Stimulated activated memory B cell treated with anti-CD40 and anti-IgM and Interleukin-4, amounts not matched to agents 10 μg/mL and 1 μg/mL and 100 μg/mL, for 72 hours (primary cell): ENCODE data around the gene TRIM2.
A peak's percentile ranks its signal among the peaks of the same experiment; 100 is the strongest.

ENCODE experiments used
- ATAC-seq: fragments of 150-1000 bp; cut with Tn5 transposase; 2 replicates; pipeline ENCODE4 v1.10.0; 2021
- H3K27ac Mint-ChIP-seq: one replicate; pipeline ENCODE4 v1.8.0; 2022; ENCODE audit warnings: mild to moderate bottlenecking, mixed read lengths
- H3K27me3 Mint-ChIP-seq: one replicate; pipeline ENCODE4 v1.8.0; 2022; ENCODE audit warnings: mixed read lengths
- H3K36me3 Mint-ChIP-seq: one replicate; pipeline ENCODE4 v1.8.0; 2022; ENCODE audit warnings: mixed read lengths
- H3K4me1 Mint-ChIP-seq: one replicate; pipeline ENCODE4 v1.8.0; 2022; ENCODE audit warnings: mixed read lengths
- H3K4me3 Mint-ChIP-seq: one replicate; pipeline ENCODE4 v1.8.0; 2022; ENCODE audit warnings: mild to moderate bottlenecking, moderate library complexity, mixed read lengths
- H3K9me3 Mint-ChIP-seq: one replicate; pipeline ENCODE4 v1.8.0; 2022; ENCODE audit warnings: mixed read lengths

TRIM2 gene

DNA sequence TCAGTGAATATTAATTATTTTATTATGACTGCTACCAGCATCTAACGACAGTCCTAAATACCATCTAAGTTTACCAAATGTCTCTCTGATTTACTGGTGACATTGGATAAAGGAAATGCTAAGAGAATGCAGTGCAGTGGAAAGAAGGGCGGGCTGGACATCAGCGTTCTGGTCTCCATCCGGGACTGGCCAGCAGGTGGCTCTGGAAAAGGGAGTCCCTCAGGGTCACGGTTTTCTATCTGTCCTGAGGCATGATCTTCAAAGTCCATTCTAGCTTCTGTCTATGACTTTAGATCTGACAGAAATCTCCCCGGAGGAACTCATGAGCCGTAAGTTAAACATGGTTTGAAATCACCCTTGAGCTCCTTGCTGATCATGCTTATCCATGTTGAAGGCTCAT, 3.3 kb downstream of the TRIM2 start:
- Mint-ChIP-seq H3K27ac (no peak overlapping the region), H3K36me3 (no peaks in the 10 kb centered on the region), H3K4me1 (peaks cover 16% of the 10 kb centered on the region), H3K27me3 (peaks cover 46% of the 10 kb centered on the region), H3K4me3 (no peak overlapping the region), H3K9me3 (peaks cover 5% of the 10 kb centered on the region)
- ATAC-seq: no peak

DNA sequence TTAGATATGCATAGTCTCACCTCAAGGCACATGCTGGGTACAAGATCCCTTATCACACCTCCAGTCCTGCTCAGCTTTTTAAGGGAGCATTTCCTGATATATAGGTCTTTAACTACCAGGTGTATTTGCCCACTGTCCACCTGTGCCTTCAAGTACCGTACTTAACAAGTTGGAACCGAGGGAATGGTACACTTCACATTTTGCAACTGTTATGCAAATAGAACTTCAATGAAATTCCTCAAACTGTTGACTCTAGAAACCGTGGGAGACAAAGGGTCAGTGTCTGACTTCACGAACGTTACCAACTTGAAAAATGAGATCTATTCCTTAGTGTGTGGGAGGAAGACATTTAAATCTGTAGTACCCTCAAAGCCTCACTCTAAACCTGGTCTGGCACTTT, 5.2 kb downstream of the TRIM2 start:
- Mint-ChIP-seq H3K27ac (no peak overlapping the region), H3K36me3 (no peaks in the 10 kb centered on the region), H3K4me1 (peaks cover 11% of the 10 kb centered on the region), H3K27me3 (peaks cover 32% of the 10 kb centered on the region), H3K4me3 (no peak overlapping the region), H3K9me3 (peaks cover 5% of the 10 kb centered on the region)
- no peak for ATAC-seq

DNA sequence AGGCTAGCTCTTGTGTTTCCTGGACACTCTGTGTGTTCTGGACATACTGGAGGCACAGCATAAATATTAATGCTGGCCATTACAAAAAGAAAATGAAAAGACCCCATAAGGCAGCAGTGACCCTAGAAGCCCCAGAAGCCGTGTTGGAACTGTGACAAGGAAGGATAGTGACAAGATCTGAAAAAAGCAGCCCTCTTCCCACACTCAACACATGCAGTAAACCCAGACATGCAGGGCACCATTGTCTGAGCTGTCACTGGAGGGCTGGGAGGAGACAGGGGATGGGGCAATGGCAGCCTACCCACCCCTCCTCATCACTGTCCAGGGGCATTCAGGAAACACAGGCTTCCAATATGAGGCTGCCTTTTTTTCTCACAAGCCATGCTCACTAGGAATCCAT, 6.5 kb downstream of the TRIM2 start:
- H3K4me1 Mint-ChIP-seq: no peaks in the 10 kb centered on the region
- no peaks in the 10 kb centered on the region for H3K36me3 Mint-ChIP-seq
- H3K27ac Mint-ChIP-seq: no peak overlapping the region
- peaks cover 5% of the 10 kb centered on the region for H3K9me3 Mint-ChIP-seq
- peaks cover 19% of the 10 kb centered on the region for H3K27me3 Mint-ChIP-seq
- ATAC-seq: no peak
- H3K4me3 Mint-ChIP-seq: no peak overlapping the region

DNA sequence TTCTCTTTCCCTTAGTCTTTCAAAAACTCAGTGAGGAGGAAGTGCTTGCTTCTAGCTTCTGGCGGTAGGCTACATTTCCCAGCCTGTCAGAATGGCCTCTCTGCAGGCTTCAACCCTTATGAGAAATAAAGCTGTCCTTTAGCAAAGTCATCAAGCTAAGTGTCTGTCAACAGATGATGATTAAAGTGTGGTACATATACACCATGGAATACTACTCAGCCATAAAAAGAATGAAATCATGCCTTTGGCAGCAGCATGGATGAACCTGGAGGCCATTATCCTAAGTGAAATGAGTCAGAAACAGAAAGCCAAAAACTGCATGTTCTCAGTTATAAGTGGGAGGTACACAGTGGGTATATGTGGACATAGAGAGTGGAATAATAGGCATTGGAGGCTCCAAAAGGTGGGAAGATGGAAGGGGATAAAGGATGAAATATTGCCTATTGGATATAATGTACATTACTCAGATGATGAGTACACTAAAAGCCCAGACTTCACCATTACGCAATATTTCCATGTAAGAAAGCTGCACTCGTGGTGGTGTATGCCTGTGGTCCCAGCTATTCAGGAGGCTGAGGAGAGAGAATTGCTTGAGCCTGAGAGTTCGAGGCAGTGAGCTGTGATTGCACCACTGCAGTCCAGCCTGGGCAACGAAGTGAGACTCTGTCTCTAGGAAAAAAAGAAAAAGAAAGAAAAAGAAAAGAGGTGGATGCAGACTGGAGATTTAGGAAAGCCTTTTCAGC, 7.9 kb downstream of the TRIM2 start:
- H3K36me3 Mint-ChIP-seq: no peaks in the 10 kb centered on the region
- peaks cover 6% of the 10 kb centered on the region for H3K27me3 Mint-ChIP-seq
- peaks cover 3% of the 10 kb centered on the region for H3K4me1 Mint-ChIP-seq
- H3K4me3 Mint-ChIP-seq: no peak overlapping the region
- H3K9me3 Mint-ChIP-seq: peaks cover 5% of the 10 kb centered on the region
- ATAC-seq: no peak
- no peak overlapping the region for H3K27ac Mint-ChIP-seq

DNA sequence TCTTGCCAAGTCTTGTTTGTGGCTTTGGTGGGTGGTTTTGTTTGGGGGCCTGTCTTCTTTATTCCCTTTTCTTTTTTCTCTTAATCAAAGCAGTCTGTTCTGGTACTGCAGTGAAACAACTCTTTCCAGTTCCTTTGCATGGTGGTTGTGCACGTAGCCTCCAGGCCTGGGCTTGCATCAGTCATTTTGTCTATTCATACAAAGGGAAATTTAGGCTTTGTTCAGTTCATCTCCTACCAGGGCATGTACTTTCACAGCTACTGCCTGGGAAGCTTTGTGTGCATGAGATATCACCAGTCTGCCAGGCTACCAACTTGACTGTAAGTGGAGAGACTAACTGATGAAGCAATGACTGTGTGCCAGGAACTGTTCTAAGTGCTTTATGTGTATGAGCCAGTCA, 8.5 kb downstream of the TRIM2 start:
- no peak overlapping the region for H3K27ac Mint-ChIP-seq
- H3K27me3 Mint-ChIP-seq: peaks cover under 1% of the 10 kb centered on the region
- peaks cover 9% of the 10 kb centered on the region for H3K4me1 Mint-ChIP-seq
- ATAC-seq: no peak
- H3K36me3 Mint-ChIP-seq: no peaks in the 10 kb centered on the region
- H3K9me3 Mint-ChIP-seq: peaks cover 5% of the 10 kb centered on the region
- no peak overlapping the region for H3K4me3 Mint-ChIP-seq

DNA sequence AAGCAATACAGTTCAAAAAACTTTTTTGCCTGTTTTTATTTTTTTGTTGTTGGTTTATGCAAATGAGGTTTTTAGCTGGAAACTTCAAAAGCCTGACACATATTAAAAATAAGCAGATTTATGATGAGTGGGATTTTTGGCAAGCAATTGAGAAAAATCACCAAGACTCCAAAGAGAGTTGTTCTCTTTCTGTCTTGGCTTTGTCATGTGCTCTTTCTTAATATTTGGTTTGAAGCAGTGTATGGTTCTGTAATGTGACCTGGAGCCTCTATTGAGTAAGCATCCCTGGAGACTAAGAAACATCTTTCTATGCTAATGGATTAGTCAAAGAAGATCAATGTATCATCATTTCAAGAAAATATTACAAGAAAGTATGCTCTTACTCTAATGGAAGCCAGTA, 11.7 kb downstream of the TRIM2 start:
- Mint-ChIP-seq H3K27me3 (no peaks in the 10 kb centered on the region), H3K4me1 (peaks cover 10% of the 10 kb centered on the region), H3K4me3 (no peak overlapping the region), H3K27ac (no peak overlapping the region), H3K9me3 (peaks cover 5% of the 10 kb centered on the region), H3K36me3 (no peaks in the 10 kb centered on the region)
- no peak for ATAC-seq

DNA sequence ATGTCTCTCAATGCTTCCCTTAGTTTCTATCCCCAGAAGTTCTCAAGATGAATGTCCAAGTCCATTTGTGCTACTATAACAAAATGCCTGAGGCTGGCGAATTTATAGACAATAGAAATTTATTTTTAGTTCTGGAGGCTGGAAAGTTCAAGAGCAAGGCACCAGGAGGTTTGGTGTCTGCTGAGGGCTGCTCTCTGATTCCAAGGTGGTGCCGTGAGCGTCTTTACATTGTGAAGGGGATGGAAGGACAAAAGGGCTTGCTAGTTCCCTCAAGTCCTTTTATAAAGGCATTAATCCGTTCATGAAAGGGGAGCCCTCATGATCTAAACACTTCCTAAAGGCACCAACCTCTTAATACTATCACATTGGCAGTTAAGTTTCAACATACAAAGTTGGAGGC, 12.3 kb downstream of the TRIM2 start:
- Mint-ChIP-seq H3K27ac (no peak overlapping the region), H3K36me3 (no peaks in the 10 kb centered on the region), H3K27me3 (no peaks in the 10 kb centered on the region), H3K4me1 (peaks cover 14% of the 10 kb centered on the region), H3K9me3 (peaks cover 5% of the 10 kb centered on the region), H3K4me3 (no peak overlapping the region)
- no peak for ATAC-seq

DNA sequence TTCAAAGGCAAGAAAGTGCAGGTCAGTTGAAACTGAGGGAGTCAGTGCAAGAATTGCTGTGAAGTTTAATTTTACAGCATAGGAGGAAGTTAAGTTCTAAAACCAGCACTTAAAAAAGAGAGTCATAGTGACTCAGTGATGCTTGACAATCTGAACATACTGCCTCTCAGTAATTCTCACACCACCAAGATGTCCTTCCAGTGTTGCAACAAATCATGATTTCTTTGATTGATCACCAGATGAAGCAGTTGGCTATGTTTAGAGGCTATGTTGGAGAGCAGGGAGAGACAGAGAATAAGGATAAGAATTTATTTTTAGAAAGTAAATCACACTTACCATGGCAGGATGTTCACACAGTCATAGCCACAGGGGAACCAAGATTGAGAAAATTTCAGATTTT, 13.2 kb downstream of the TRIM2 start:
- Mint-ChIP-seq H3K4me3 (no peak overlapping the region), H3K36me3 (no peaks in the 10 kb centered on the region), H3K4me1 (peaks cover 23% of the 10 kb centered on the region), H3K27ac (no peak overlapping the region), H3K9me3 (no peaks in the 10 kb centered on the region), H3K27me3 (no peaks in the 10 kb centered on the region)
- peak; percentile 39 for ATAC-seq

DNA sequence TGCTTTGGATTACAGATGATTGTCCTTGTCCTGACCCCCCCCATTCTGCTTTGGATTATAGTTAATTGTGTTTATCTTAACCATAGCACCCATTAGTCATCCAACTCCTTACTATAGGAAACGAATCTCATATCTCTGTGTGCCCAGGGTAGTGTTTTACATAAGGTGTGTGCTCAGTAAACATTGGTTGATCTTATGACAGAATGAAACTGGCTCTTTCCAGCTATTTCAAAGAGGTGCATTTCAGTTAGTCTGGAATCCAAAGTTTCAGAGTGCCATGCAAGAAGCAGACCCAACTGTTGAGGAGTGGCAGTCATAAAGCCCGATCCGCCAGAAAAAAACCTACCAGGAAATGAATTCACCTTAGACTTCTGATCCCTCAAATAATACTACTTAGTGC, 14.7 kb downstream of the TRIM2 start:
- Mint-ChIP-seq H3K9me3 (no peaks in the 10 kb centered on the region), H3K4me3 (no peak overlapping the region)

DNA sequence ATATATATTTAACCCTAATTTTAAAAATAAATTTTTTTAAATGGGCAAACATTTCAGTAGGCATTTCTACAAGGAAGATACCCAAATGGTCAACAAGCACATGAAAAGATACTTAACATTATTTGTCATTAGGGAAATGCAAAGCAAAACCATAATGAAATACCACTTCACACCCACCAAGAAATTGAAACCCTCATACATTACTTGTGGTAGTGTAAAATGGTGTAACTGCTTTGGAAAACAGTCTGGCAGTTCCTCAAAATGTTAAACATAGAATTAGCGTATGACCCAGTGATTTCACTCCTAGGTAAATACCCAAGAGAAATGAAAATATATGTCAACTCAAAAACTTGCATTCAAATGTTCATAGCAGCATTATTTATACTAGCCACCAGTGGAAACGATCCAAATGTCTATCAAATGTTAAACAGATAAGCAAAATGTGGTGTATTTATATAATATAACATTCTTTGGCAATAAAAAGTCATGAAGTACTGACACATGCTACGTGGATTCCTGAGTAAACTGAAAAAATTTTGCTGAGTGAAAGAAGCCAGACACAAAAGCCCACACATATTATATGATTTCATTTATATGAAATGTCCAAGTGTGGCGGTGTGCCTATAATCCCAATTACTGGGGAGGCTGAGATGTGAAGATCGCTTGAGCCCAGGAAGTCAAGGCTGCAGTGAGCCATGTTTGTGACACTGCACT, 16.6 kb downstream of the TRIM2 start:
- no peak for ATAC-seq
- H3K4me1 Mint-ChIP-seq: peaks cover 42% of the 10 kb centered on the region
- H3K4me3 Mint-ChIP-seq: no peak overlapping the region
- no peaks in the 10 kb centered on the region for H3K27me3 Mint-ChIP-seq
- peaks cover 8% of the 10 kb centered on the region for H3K36me3 Mint-ChIP-seq
- peaks cover 4% of the 10 kb centered on the region for H3K9me3 Mint-ChIP-seq
- H3K27ac Mint-ChIP-seq: peak overlapping the region; percentile 85

More for the DNA sequence above, 14.7 kb downstream of the TRIM2 start:
- no peaks in the 10 kb centered on the region for H3K36me3 Mint-ChIP-seq
- no peak overlapping the region for H3K27ac Mint-ChIP-seq
- no peak for ATAC-seq
- H3K4me1 Mint-ChIP-seq: peaks cover 35% of the 10 kb centered on the region
- H3K27me3 Mint-ChIP-seq: no peaks in the 10 kb centered on the region

DNA sequence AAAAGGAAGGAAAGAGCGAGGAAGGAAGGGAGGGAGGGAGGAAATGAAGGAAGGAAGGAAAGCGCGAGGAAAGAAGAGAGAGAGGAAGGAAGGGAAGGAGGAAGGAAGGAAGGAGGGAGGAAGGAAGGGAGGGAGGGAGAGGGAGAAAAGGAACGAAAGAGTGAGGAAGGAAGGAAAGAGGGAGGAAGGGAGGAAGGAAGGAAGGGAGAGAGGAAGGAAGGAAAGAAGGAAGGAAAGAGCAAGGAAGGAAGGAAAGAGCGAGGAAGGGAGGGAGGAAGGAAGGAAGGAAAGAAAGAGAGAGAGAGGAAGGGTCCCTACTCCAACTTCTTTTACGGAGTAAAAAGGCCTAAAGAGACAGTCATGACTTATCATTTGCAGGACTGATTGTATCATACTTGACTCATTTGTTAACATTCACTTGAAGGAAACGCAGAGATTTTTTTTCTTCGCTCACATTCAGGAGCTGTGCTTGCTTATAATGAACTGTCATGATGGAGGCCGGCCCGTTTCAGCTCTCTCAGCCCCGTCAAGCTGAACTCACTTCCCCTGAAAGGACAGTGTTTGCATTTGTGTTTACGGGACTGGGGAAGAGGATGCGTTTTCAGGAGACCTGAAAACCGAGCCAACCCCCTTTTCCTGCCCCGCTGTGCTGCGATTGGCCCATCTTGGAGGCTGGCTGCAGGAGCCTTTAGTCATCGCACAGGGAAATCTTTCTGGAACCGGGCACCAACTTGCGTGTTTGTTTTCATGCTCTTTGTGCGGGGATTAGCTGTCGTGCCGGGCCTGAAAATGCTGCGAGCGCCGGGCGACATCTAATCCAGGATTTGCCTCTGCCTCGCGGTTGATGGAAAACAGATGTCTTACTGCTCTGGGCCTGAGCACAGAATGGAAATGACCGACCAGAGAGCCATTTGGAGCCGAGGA, 17.8 kb downstream of the TRIM2 start:
- peak; percentile 61 for ATAC-seq
- peaks cover 8% of the 10 kb centered on the region for H3K36me3 Mint-ChIP-seq
- no peaks in the 10 kb centered on the region for H3K27me3 Mint-ChIP-seq
- H3K27ac Mint-ChIP-seq: peak overlapping the region; percentile 85
- peaks cover 40% of the 10 kb centered on the region for H3K4me1 Mint-ChIP-seq
- peak overlapping the region; percentile 82 for H3K4me3 Mint-ChIP-seq
- peaks cover 4% of the 10 kb centered on the region for H3K9me3 Mint-ChIP-seq

DNA sequence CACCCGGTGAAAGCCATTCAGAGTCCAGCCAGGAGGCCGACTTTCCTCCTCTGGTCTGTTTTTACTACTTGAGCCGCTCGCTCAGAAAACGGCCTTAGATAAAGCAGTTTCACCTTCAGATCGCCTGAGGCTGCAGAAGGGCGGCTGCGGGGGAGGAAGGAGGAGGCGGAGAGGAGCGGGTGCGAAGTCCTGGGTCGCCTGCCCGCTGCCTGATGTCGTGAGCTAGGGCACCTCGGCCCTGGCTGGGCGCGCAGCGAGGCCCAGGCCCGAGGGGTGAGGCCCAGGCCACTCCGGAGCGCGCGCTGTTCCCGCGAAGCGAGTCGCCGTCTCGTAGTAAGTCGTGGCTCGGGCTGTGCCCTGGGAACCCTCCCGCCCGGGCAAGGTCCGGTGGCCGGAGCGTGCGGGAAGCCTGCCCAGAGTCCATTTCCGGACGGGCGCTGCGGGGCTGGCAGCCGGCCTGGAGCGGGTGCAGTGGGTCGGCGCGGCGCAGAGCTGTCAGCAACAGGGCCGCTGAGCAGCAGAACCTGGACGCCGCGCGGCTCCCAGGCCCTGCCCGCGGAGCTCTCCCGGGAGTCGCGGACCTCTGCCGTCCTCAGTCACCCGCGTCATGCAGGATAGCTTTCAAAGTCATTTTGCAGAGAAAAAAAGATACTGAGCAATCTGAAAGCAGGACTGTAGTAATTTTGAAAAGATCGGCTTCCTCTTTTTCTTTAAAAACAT, 18.6 kb downstream of the TRIM2 start:
- Mint-ChIP-seq H3K27me3 (no peaks in the 10 kb centered on the region), H3K4me1 (peaks cover 32% of the 10 kb centered on the region), H3K9me3 (peaks cover 4% of the 10 kb centered on the region), H3K4me3 (peak overlapping the region; percentile 82), H3K27ac (peak overlapping the region; percentile 85), H3K36me3 (peaks cover 8% of the 10 kb centered on the region)
- peak; percentile 83 for ATAC-seq

DNA sequence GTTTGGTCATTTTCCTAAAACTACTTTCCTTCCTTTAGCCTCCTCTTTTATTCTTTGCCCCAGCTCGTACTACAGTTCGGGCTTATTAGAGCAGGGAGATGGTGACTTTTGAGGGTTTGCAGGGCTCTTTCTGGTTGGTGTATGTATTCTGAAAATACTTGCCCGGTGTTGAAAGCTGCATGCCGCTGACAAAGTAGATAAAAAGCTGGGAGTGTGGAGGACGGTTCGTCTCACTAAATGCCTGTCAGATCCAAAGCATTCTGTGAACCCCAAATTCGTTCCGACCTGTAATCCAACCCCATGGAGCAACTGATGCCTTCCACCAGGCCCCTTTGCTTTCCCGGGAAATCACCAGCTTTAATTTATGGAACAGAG, 19.2 kb downstream of the TRIM2 start:
- Mint-ChIP-seq H3K27ac (peak overlapping the region; percentile 85), H3K4me1 (peaks cover 32% of the 10 kb centered on the region), H3K36me3 (peaks cover 8% of the 10 kb centered on the region), H3K9me3 (peaks cover 4% of the 10 kb centered on the region), H3K27me3 (no peaks in the 10 kb centered on the region), H3K4me3 (peak overlapping the region; percentile 82)
- ATAC-seq: no peak

DNA sequence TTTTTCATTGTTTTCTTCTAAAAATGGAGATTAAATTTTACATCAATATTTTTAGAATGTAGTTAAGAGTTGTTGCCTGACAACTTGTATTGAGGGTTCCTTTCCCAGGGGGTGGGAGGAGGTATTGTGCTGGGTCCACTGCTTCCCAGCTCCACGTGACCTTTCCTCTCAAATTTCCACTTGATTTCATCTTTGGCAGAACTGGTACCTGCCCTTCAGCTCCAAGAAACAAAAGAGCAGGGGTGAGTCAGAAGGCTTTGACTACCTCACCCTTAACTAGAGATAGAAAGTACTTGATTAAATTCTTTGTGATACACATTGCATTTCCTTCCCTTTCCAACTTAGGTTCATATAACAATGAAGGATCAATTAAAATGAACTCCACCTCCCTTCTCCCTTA, 19.7 kb downstream of the TRIM2 start:
- H3K27me3 Mint-ChIP-seq: no peaks in the 10 kb centered on the region
- peaks cover 32% of the 10 kb centered on the region for H3K4me1 Mint-ChIP-seq
- peak overlapping the region; percentile 19 for H3K4me3 Mint-ChIP-seq
- no peak overlapping the region for H3K27ac Mint-ChIP-seq
- H3K36me3 Mint-ChIP-seq: peaks cover 8% of the 10 kb centered on the region
- ATAC-seq: no peak
- H3K9me3 Mint-ChIP-seq: peaks cover 4% of the 10 kb centered on the region

DNA sequence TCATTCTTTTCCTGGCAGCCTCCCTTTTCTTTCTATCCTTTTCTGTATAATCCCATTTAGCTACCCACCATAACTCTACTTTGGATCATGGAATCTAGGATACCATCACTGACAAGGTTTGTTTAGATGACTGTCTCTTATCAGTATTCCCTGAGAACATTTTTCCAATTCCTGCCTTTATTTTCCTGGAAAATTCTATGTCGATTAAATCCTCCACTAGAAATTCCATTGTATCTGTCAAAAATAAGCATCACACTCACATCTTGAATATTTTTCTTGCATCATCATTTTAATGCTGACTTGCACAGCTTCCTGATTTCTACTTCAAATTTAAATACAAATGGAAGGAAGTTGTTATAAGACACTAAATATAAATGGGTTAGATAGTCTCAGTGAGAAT, 20.2 kb downstream of the TRIM2 start:
- no peaks in the 10 kb centered on the region for H3K27me3 Mint-ChIP-seq
- ATAC-seq: no peak
- H3K4me1 Mint-ChIP-seq: peaks cover 32% of the 10 kb centered on the region
- H3K27ac Mint-ChIP-seq: no peak overlapping the region
- H3K4me3 Mint-ChIP-seq: no peak overlapping the region
- peaks cover 4% of the 10 kb centered on the region for H3K9me3 Mint-ChIP-seq
- peaks cover 8% of the 10 kb centered on the region for H3K36me3 Mint-ChIP-seq
